ENCODE data around the gene FOXP4.
A peak's percentile ranks its signal among the peaks of the same experiment; 100 is the strongest.

FOXP4 gene

GRCh38 chr6:41523915-41524633 lies 22.1 kb upstream of the FOXP4 start:
- no peak for DNase-seq

GRCh38 chr6:41524634-41525011 lies 21.6 kb upstream of the FOXP4 start:
- DNase-seq = no peak

GRCh38 chr6:41527721-41528408 lies 18.3 kb upstream of the FOXP4 start:
- no peak for DNase-seq

- DNase-seq = no peak
Measured at GRCh38 chr6:41528409-41528963, 17.7 kb upstream of the FOXP4 start.

GRCh38 chr6:41529049-41529448 lies 17.1 kb upstream of the FOXP4 start:
- no peak for DNase-seq

GRCh38 chr6:41529970-41530369 lies 16.2 kb upstream of the FOXP4 start:
- no peak for DNase-seq

GRCh38 chr6:41530476-41530875 lies 15.7 kb upstream of the FOXP4 start:
- DNase-seq = no peak

GRCh38 chr6:41531016-41531415 lies 15.2 kb upstream of the FOXP4 start:
- no peak for DNase-seq

GRCh38 chr6:41531591-41532582 lies 14.3 kb upstream of the FOXP4 start:
- peak; percentile 68 for DNase-seq

GRCh38 chr6:41535766-41536165 lies 10.4 kb upstream of the FOXP4 start:
- DNase-seq = no peak

- DNase-seq = no peak
Measured at GRCh38 chr6:41536795-41537758, 9.1 kb upstream of the FOXP4 start.

GRCh38 chr6:41538556-41539182 lies 7.5 kb upstream of the FOXP4 start:
- DNase-seq = peak; percentile 22

GRCh38 chr6:41539204-41539603 lies 7.0 kb upstream of the FOXP4 start:
- DNase-seq = no peak

GRCh38 chr6:41541364-41541763 lies 4.8 kb upstream of the FOXP4 start:
- no peak for DNase-seq

GRCh38 chr6:41543087-41543486 lies 3.1 kb upstream of the FOXP4 start:
- no peak for DNase-seq

GRCh38 chr6:41545247-41545702 lies 906 bp upstream of the FOXP4 start:
- no peak for DNase-seq

- no peak for DNase-seq
Measured at GRCh38 chr6:41546475-41546865, 289 bp downstream of the FOXP4 start.

- DNase-seq = no peak
Measured at GRCh38 chr6:41546866-41547798, 951 bp downstream of the FOXP4 start.

GRCh38 chr6:41547799-41548097 lies 1.6 kb downstream of the FOXP4 start:
- DNase-seq = no peak

- no peak for DNase-seq
Measured at GRCh38 chr6:41548098-41548840, 2.1 kb downstream of the FOXP4 start.
